GM12878 (cell line): ENCODE measurements around the gene FXYD1. TPM values are rescaled to one million over a fixed set of nuclear protein-coding genes. Genes with fewer than 3 reads are reported as not detected.

ENCODE experiments used
- ATAC-seq: fragments of 200-7000 bp; cut with Tn5 transposase; 3 replicates; pipeline ENCODE4 v1.9.1; 2020; ENCODE audit warnings: mild to moderate bottlenecking, moderate library complexity
- BruUV-seq: library from RNA; stranded (reverse); fragments of 400-500 nt; replicated peaks from 2 replicates; lab custom pipeline; 2021; lab: Mats Ljungman, UMichigan
- CTCF ChIA-PET: fragments of 300-600 bp; sonication (Branson Sonifier 250); formaldehyde crosslinking; extraction: SDS; loops from one replicate; lab custom pipeline; 2021; ENCODE audit warnings: inconsistent platforms; lab: Yijun Ruan, JAX
- POLR2A ChIA-PET: fragments of 350-600 bp; formaldehyde crosslinking; extraction: SDS; loops from one replicate; lab custom pipeline; 2021; ENCODE audit warnings: inconsistent platforms; lab: Charles Lee
- RAD21 ChIA-PET: fragments of 300-600 bp; sonication (Branson Sonifier 250); formaldehyde crosslinking; loops from one replicate; lab custom pipeline; 2023; ENCODE audit warnings: antibody characterized with exemption; ENCODE audit not compliant: unreplicated experiment; lab: Charles Lee
- SMC1A ChIA-PET: fragments of 300-600 bp; sonication (Branson Sonifier 250); formaldehyde crosslinking; loops from one replicate; lab custom pipeline; 2023; ENCODE audit not compliant: unreplicated experiment, uncharacterized antibody; lab: Charles Lee
- DNase-seq: peaks from one replicate; pipeline ENCODE4 v3.0.0-alpha.2; 2011; ENCODE audit warnings: low read depth, low spot score
- FAIRE-seq: peaks from 3 replicates; lab custom pipeline; 2011; peaks lifted over from hg19 to GRCh38; lab: Jason Lieb, UNC
- H2AFZ ChIP-seq: 2 replicates; pipeline ENCODE4 v1.6.0; 2011; ENCODE audit warnings: low read depth, low read length, control low read depth; ENCODE audit not compliant: control insufficient read depth
- H3K27ac ChIP-seq: 2 replicates; pipeline ENCODE4 v1.5.1; 2011; ENCODE audit warnings: control low read depth; ENCODE audit not compliant: control insufficient read depth, insufficient read depth
- H3K27me3 ChIP-seq, 2 experiments: replicated peaks in 1 of 2; 2 replicates each; pipeline versions ENCODE4 v1.6.0 to v1.6.1; 2011; ENCODE audit warnings: low read length in 1 of 2; ENCODE audit not compliant: control insufficient read depth in 2 of 2, insufficient read depth in 2 of 2
- H3K36me3 ChIP-seq, 2 experiments: 2 replicates each; pipeline ENCODE4 v1.5.1; 2011; ENCODE audit warnings: low read length in 1 of 2; ENCODE audit not compliant: control insufficient read depth in 2 of 2, insufficient read depth in 2 of 2
- H3K4me1 ChIP-seq: 2 replicates; pipeline ENCODE4 v1.6.1; 2011; ENCODE audit warnings: mild to moderate bottlenecking, low read length, moderate library complexity, mixed read lengths; ENCODE audit not compliant: control insufficient read depth, insufficient read depth
- H3K4me2 ChIP-seq: 2 replicates; pipeline ENCODE4 v1.6.0; 2011; ENCODE audit warnings: control low read depth; ENCODE audit not compliant: control insufficient read depth, insufficient read depth
- H3K4me3 ChIP-seq: fragments of 200-600 bp; sonication (generic); 2 replicates; pipeline ENCODE4 v1.5.1; 2016
- H3K79me2 ChIP-seq: 2 replicates; pipeline ENCODE4 v1.6.0; 2011; ENCODE audit warnings: low read length; ENCODE audit not compliant: control insufficient read depth, insufficient read depth
- H3K9ac ChIP-seq: 2 replicates; pipeline ENCODE4 v1.8.0; 2011; ENCODE audit warnings: low read length, control low read depth, mixed read lengths; ENCODE audit not compliant: control insufficient read depth, insufficient read depth
- H3K9me3 ChIP-seq: replicated peaks from 3 replicates; pipeline ENCODE4 v1.5.1; 2011; ENCODE audit warnings: mild to moderate bottlenecking, low read length; ENCODE audit not compliant: control insufficient read depth, insufficient read depth
- H4K20me1 ChIP-seq: 2 replicates; pipeline ENCODE4 v1.6.0; 2011; ENCODE audit not compliant: control insufficient read depth, insufficient read depth
- GABPA ChIP-seq: IDR thresholded peaks from 2 replicates; pipeline ENCODE4 v1.6.1; 2014; ENCODE audit warnings: antibody characterized with exemption, low read depth, mild to moderate bottlenecking, inconsistent platforms
- HCFC1 ChIP-seq: fragments of 150-350 bp; IDR thresholded peaks from 2 replicates; pipeline ENCODE4 v1.6.1; 2014; ENCODE audit warnings: low read length
- HDAC2 ChIP-seq: fragments of 200-600 bp; sonication (generic); IDR thresholded peaks from 2 replicates; pipeline ENCODE4 v1.6.1; 2017
- HDGF ChIP-seq: fragments of 450-650 bp; IDR thresholded peaks from 2 replicates; pipeline ENCODE4 v1.6.1; 2016; ENCODE audit warnings: antibody characterized with exemption
- IKZF1 ChIP-seq: fragments of 450-650 bp; conservative IDR thresholded peaks from 2 replicates; pipeline ENCODE4 v1.6.1; 2017; ENCODE audit warnings: antibody characterized with exemption, mild to moderate bottlenecking
- IRF3 ChIP-seq: fragments of 450-650 bp; IDR thresholded peaks from 2 replicates; pipeline ENCODE4 v1.6.1; 2014; ENCODE audit warnings: mild to moderate bottlenecking
- IRF4 ChIP-seq: IDR thresholded peaks from 2 replicates; pipeline ENCODE4 v1.6.1; 2011; ENCODE audit warnings: low read depth, low read length
- PRDM15 ChIP-seq: fragments of 450-650 bp; formaldehyde crosslinking; IDR thresholded peaks from 2 replicates; pipeline ENCODE4 v1.4.0; 2020; ENCODE audit warnings: mild to moderate bottlenecking, moderate library complexity
- RELB ChIP-seq: fragments of 450-650 bp; IDR thresholded peaks from 2 replicates; pipeline ENCODE4 v1.6.1; 2017; ENCODE audit warnings: low read depth, mild to moderate bottlenecking, moderate library complexity
- SP1 ChIP-seq: IDR thresholded peaks from one replicate; pipeline ENCODE4 v1.6.1; 2011; ENCODE audit warnings: low read depth, low read length
- SREBF2 ChIP-seq: IDR thresholded peaks from 2 replicates; pipeline ENCODE4 v1.6.1; 2012; ENCODE audit warnings: mild to moderate bottlenecking, low read length
- ZNF24 ChIP-seq: fragments of 450-650 bp; IDR thresholded peaks from 2 replicates; pipeline ENCODE4 v1.6.1; 2017; ENCODE audit warnings: antibody characterized with exemption, mild to moderate bottlenecking
- ZNF687 ChIP-seq: fragments of 450-650 bp; IDR thresholded peaks from 2 replicates; pipeline ENCODE4 v1.6.1; 2017; ENCODE audit warnings: mild to moderate bottlenecking, moderate library complexity
- WGBS: methylation state at CpG from one replicate; pipeline ENCODE4 v1.1.6; 2016; ENCODE audit warnings: low lambda C conversion rate; ENCODE audit not compliant: insufficient replicate concordance, insufficient coverage; ENCODE audit errors: missing lambda C conversion rate; 5-methylcytosine and 5-hydroxymethylcytosine counted together
- in situ Hi-C: fragments of 300-500 bp; cut with MboI; formaldehyde crosslinking; loops from 9 replicates; pipeline ENCODE4 v1.14.3; 2018; ENCODE audit warnings: mixed read lengths
- intact Hi-C: fragments of 100-400 bp; cut with micrococcal nuclease; formaldehyde crosslinking; loops from one replicate; pipeline ENCODE4 v1.14.2; 2022; ENCODE audit not compliant: unreplicated experiment
- polyA plus RNA-seq, 11 experiments: library from polyadenylated mRNA; depleted of rRNA in 4 of 11; unstranded in 6 of 11; stranded (reverse) in 5 of 11; fragments of >200 nt; fragmentation: Nextera tagmentation in 4 of 11; fragmentation: Illumina TruSeq in 1 of 11; extraction: Ambion mirVana in 4 of 11; extraction: Trizol in 1 of 11; gene quantifications; 1 replicate in 1 of 11; 2 replicates in 10 of 11; pipeline versions ENCODE4 v1.2.1 to v1.2.3, GENCODE V29; 2011 to 2016; ENCODE audit warnings: inconsistent platforms in 2 of 11, missing spikeins in 2 of 11, low read depth in 1 of 11
- total RNA-seq, 4 experiments: library from RNA; depleted of rRNA in 3 of 4; stranded (reverse); fragments of >200 nt in 3 of 4; fragmentation: Illumina TruSeq in 1 of 4; extraction: Trizol in 1 of 4; gene quantifications; 2 replicates each; pipeline versions ENCODE4 v1.2.1 to v1.2.3, GENCODE V29; 2013 to 2021

Gene FXYD1
- total and polyA plus RNA-seq, 10 of the 15 experiments (the other 5 are each of a cell fraction or from before 2014, with no cell fraction given), result 0.34 to 1.2 (median 0.49) TPM; not detected in 4

GRCh38 chr19:35122687-35123551, 15.7 kb upstream of the FXYD1 start:
- no peak for ATAC-seq
- TF ChIP-seq HCFC1, result no peak
- no peak for TF ChIP-seq ZNF24
- no peak for TF ChIP-seq HDGF
- no peak for TF ChIP-seq RELB
- TF ChIP-seq GABPA, result no peak
- TF ChIP-seq SREBF2, result no peak
- TF ChIP-seq PRDM15, result no peak
- TF ChIP-seq ZNF687, result no peak
- no peak for TF ChIP-seq IRF3
- no peak for TF ChIP-seq SP1
- TF ChIP-seq HDAC2, result no peak
- no peak for TF ChIP-seq IRF4
- no peak for TF ChIP-seq IKZF1

More at GRCh38 chr19:35122687-35123551, 15.7 kb upstream of the FXYD1 start:
- no peak overlapping the region for H2AFZ ChIP-seq
- WGBS, result 50% methylated on average over 19 of the region's 19 CpGs
- RAD21 ChIA-PET, result no interaction called here
- no peak overlapping the region for H3K4me3 ChIP-seq
- H3K36me3 ChIP-seq, result no peaks in the 10 kb centered on the region
- H4K20me1 ChIP-seq, result no peaks in the 10 kb centered on the region
- H3K79me2 ChIP-seq, result no peaks in the 10 kb centered on the region
- POLR2A ChIA-PET, result interaction anchor here (0.5 to 1.0 kb wide), 3 partner anchors 13 to 120 kb away, joined by 3 read pairs; no protein-coding TSS in a partner anchor
- H3K4me2 ChIP-seq, result no peak overlapping the region
- in situ Hi-C loops, result no loop called here
- peaks cover 18% of the 10 kb centered on the region for H3K4me1 ChIP-seq
- CTCF ChIA-PET, result interaction anchor here (0.8 to 2.4 kb wide), 3 partner anchors 8 to 56 kb away, joined by 3 to 14 read pairs (median 3); no protein-coding TSS in a partner anchor
- no peak overlapping the region for H3K9ac ChIP-seq
- DNase-seq, result no peak
- H3K9me3 ChIP-seq, result no peaks in the 10 kb centered on the region
- SMC1A ChIA-PET, result interaction anchor here (2.9 kb wide), 1 partner anchor 13 kb away, joined by 16 read pairs; no protein-coding TSS in a partner anchor
- H3K27me3 ChIP-seq, result no peaks in the 10 kb centered on the region
- FAIRE-seq, result no peak
- no peak overlapping the region for H3K27ac ChIP-seq
- intact Hi-C loops, result no loop called here
- no TSS peak for BruUV-seq
